Activated CD4-positive, alpha-beta T cell treated with anti-CD3 and anti-CD28 coated beads for 36 hours (primary cell): ENCODE results near the gene R3HDML. TPM values are rescaled to one million over a fixed set of nuclear protein-coding genes. Genes with fewer than 3 reads are reported as not detected.

Experiments
- total RNA-seq, 2 experiments: library from RNA; stranded (reverse); gene quantifications; one replicate each; pipeline ENCODE4 v1.2.3, GENCODE V29; 2021

R3HDML gene
- total RNA-seq, 2 experiments from 2014 or later, result not detected

Other genes with a start within 250 kb of the R3HDML start
- under 1 TPM; 0.07 TPM for gene JPH2, start 149.9 kb upstream of the R3HDML start, total RNA-seq
- gene OSER1, start 126.3 kb upstream of the R3HDML start, total RNA-seq, result 10 to 100 TPM; 19.9 to 22.5 TPM
- gene GDAP1L1, start 89.7 kb upstream of the R3HDML start, total RNA-seq, result under 1 TPM; 0.74 to 0.89 TPM
- 1 to 10 TPM; 2.1 to 2.2 TPM for gene FITM2, start 25.8 kb upstream of the R3HDML start, total RNA-seq
- not detected for gene HNF4A, start 18.7 kb downstream of the R3HDML start, total RNA-seq
- 10 to 100 TPM; 18.3 to 21.5 TPM for gene TTPAL, start 138.8 kb downstream of the R3HDML start, total RNA-seq
- 10 to 100 TPM; 51.9 to 58.5 TPM for gene SERINC3, start 185.0 kb downstream of the R3HDML start, total RNA-seq
- gene PKIG, start 245.5 kb downstream of the R3HDML start, total RNA-seq, result 1 to 10 TPM; 4.5 to 4.6 TPM